H9 (cell line): ENCODE data around the gene RXRB. TPM values are rescaled to one million over a fixed set of nuclear protein-coding genes. Genes with fewer than 3 reads are reported as not detected.

Experiments used
- DNase-seq: peaks from one replicate; pipeline ENCODE4 v3.0.0-alpha.2; 2017
- H2AFZ ChIP-seq: one replicate; pipeline ENCODE4 v1.6.1; 2013; ENCODE audit warnings: mild to moderate bottlenecking, low read length, control low read depth, moderate library complexity
- H2AK5ac ChIP-seq: 2 replicates; pipeline ENCODE4 v1.6.1; 2013; ENCODE audit warnings: low read length, control low read depth, mixed read lengths; ENCODE audit not compliant: insufficient read length
- H2BK120ac ChIP-seq: one replicate; pipeline ENCODE4 v1.6.1; 2013; ENCODE audit warnings: low read depth, mild to moderate bottlenecking, low read length, control low read depth, inconsistent platforms; ENCODE audit not compliant: poor library complexity, severe bottlenecking
- H2BK12ac ChIP-seq: 2 replicates; pipeline ENCODE4 v1.6.1; 2013; ENCODE audit warnings: low read length, control low read depth, mixed read lengths, low read depth; ENCODE audit not compliant: insufficient read length
- H2BK15ac ChIP-seq: 2 replicates; pipeline ENCODE4 v1.6.1; 2013; ENCODE audit warnings: low read depth, low read length, control low read depth
- H2BK20ac ChIP-seq: one replicate; pipeline ENCODE4 v1.6.1; 2013; ENCODE audit warnings: low read depth, mild to moderate bottlenecking, low read length, control low read depth, inconsistent platforms; ENCODE audit not compliant: poor library complexity, severe bottlenecking
- H2BK5ac ChIP-seq: 2 replicates; pipeline ENCODE4 v1.6.1; 2013; ENCODE audit warnings: low read length, control low read depth, mixed read lengths; ENCODE audit not compliant: insufficient read length
- H3K14ac ChIP-seq: 2 replicates; pipeline ENCODE4 v1.6.1; 2013; ENCODE audit warnings: low read length, control low read depth; ENCODE audit not compliant: insufficient read depth
- H3K18ac ChIP-seq: 2 replicates; pipeline ENCODE4 v1.6.1; 2013; ENCODE audit warnings: low read depth, mild to moderate bottlenecking, mixed read lengths, low read length, control low read depth; ENCODE audit not compliant: insufficient read length
- H3K23ac ChIP-seq: 2 replicates; pipeline ENCODE4 v1.6.1; 2013; ENCODE audit warnings: low read length, control low read depth, mixed read lengths, low read depth; ENCODE audit not compliant: insufficient read length
- H3K23me2 ChIP-seq: 2 replicates; pipeline ENCODE4 v1.6.1; 2013; ENCODE audit warnings: low read depth, mild to moderate bottlenecking, mixed read lengths, low read length, control low read depth; ENCODE audit not compliant: insufficient read length, poor library complexity, severe bottlenecking
- H3K27ac ChIP-seq: 2 replicates; pipeline ENCODE4 v1.5.1; 2013; ENCODE audit warnings: low read length, control low read depth, mixed read lengths, low read depth; ENCODE audit not compliant: insufficient read length
- H3K27me3 ChIP-seq: 2 replicates; pipeline ENCODE4 v1.6.1; 2013; ENCODE audit warnings: low read length, control low read depth, inconsistent platforms; ENCODE audit not compliant: insufficient read depth
- H3K4ac ChIP-seq: 2 replicates; pipeline ENCODE4 v1.6.1; 2013; ENCODE audit warnings: low read depth, mild to moderate bottlenecking, control low read depth, inconsistent platforms, low read length, moderate library complexity
- H3K4me1 ChIP-seq: 2 replicates; pipeline ENCODE4 v1.6.1; 2013; ENCODE audit warnings: low read length, control low read depth, inconsistent platforms; ENCODE audit not compliant: insufficient read depth
- H3K4me2 ChIP-seq: 2 replicates; pipeline ENCODE4 v1.6.1; 2013; ENCODE audit warnings: low read length, control low read depth, mixed read lengths; ENCODE audit not compliant: insufficient read length, insufficient read depth
- H3K56ac ChIP-seq: 2 replicates; pipeline ENCODE4 v1.6.1; 2013; ENCODE audit warnings: low read depth, mild to moderate bottlenecking, mixed read lengths, low read length, control low read depth; ENCODE audit not compliant: insufficient read length
- H3K79me1 ChIP-seq: 2 replicates; pipeline ENCODE4 v1.6.1; 2013; ENCODE audit warnings: low read depth, mild to moderate bottlenecking, moderate library complexity, low read length, control low read depth, inconsistent platforms; ENCODE audit not compliant: insufficient read depth, poor library complexity, severe bottlenecking
- H3K79me2 ChIP-seq: 2 replicates; pipeline ENCODE4 v1.6.1; 2013; ENCODE audit warnings: low read length, control low read depth, inconsistent platforms; ENCODE audit not compliant: insufficient read depth
- H3K9ac ChIP-seq: 2 replicates; pipeline ENCODE4 v1.6.1; 2013; ENCODE audit warnings: low read length, control low read depth, mixed read lengths; ENCODE audit not compliant: insufficient read length; ENCODE audit errors: extremely low read depth
- H3K9me3 ChIP-seq: one replicate; pipeline ENCODE4 v1.6.1; 2013; ENCODE audit warnings: low read depth, low read length, inconsistent platforms; ENCODE audit not compliant: control insufficient read depth
- H3T11ph ChIP-seq: one replicate; pipeline ENCODE4 v1.6.1; 2013; ENCODE audit warnings: mild to moderate bottlenecking, low read length, control low read depth, inconsistent platforms
- H4K20me1 ChIP-seq: one replicate; pipeline ENCODE4 v1.6.1; 2013; ENCODE audit not compliant: control insufficient read depth, insufficient read length, insufficient read depth
- H4K5ac ChIP-seq: 2 replicates; pipeline ENCODE4 v1.6.1; 2013; ENCODE audit warnings: low read depth, mild to moderate bottlenecking, mixed read lengths, low read length, control low read depth; ENCODE audit not compliant: insufficient read length
- H4K8ac ChIP-seq: replicated peaks from 2 replicates; pipeline ENCODE4 v1.6.1; 2013; ENCODE audit warnings: low read length, control low read depth, mixed read lengths, low read depth; ENCODE audit not compliant: insufficient read length
- H4K91ac ChIP-seq: 2 replicates; pipeline ENCODE4 v1.6.1; 2013; ENCODE audit warnings: low read depth, mild to moderate bottlenecking, moderate library complexity, mixed read lengths, low read length, control low read depth; ENCODE audit not compliant: insufficient read length
- H3K27ac Mint-ChIP-seq, 3 experiments: 2 replicates in 2 of 3; 3 replicates in 1 of 3; pipeline ENCODE4 v1.8.0; 2020 to 2021; ENCODE audit warnings: mixed read lengths in 3 of 3, mild to moderate bottlenecking in 1 of 3, moderate library complexity in 1 of 3
- H3K27me3 Mint-ChIP-seq: 2 replicates; pipeline ENCODE4 v1.8.0; 2021; ENCODE audit warnings: low read depth, mild to moderate bottlenecking, moderate library complexity, mixed read lengths
- H3K36me3 Mint-ChIP-seq, 3 experiments: 2 replicates in 2 of 3; 3 replicates in 1 of 3; pipeline ENCODE4 v1.8.0; 2020 to 2021; ENCODE audit warnings: low read depth in 3 of 3, mixed read lengths in 3 of 3; ENCODE audit not compliant: insufficient read depth in 1 of 3
- H3K4me1 Mint-ChIP-seq, 2 experiments: 2 replicates each; pipeline ENCODE4 v1.8.0; 2020; ENCODE audit warnings: mixed read lengths in 2 of 2
- H3K4me3 Mint-ChIP-seq, 2 experiments: 2 replicates in 1 of 2; 3 replicates in 1 of 2; pipeline ENCODE4 v1.8.0; 2020 to 2021; ENCODE audit warnings: mild to moderate bottlenecking in 2 of 2, mixed read lengths in 2 of 2, moderate library complexity in 1 of 2
- H3K9me3 Mint-ChIP-seq, 2 experiments: 2 replicates in 1 of 2; 3 replicates in 1 of 2; pipeline ENCODE4 v1.8.0; 2020; ENCODE audit warnings: mild to moderate bottlenecking in 2 of 2, mixed read lengths in 2 of 2, moderate library complexity in 1 of 2
- WGBS: extraction: QIAGEN DNeasy Blood & Tissue Kit; methylation state at CpG from one replicate; pipeline ENCODE4 v1.1.7; 2013; ENCODE audit warnings: missing lambda C conversion rate, low lambda C conversion rate, mixed read lengths; ENCODE audit not compliant: insufficient read length; ENCODE audit errors: extremely low coverage; 5-methylcytosine and 5-hydroxymethylcytosine counted together
- total RNA-seq: library from RNA; stranded (reverse); gene quantifications from 2 replicates; pipeline ENCODE4 v1.2.1, GENCODE V29; 2021
- TF ChIP-seq, protein P1 (sequence below): fragments of 200-600 bp; sonication (generic); conservative IDR thresholded peaks from 3 replicates; pipeline ENCODE4 v1.8.0; 2021; ENCODE audit warnings: antibody characterized with exemption, mild to moderate bottlenecking

RXRB gene
- total RNA-seq, 1 experiment from 2014 or later: 14.8 TPM

GRCh38 chr6:33243476-33243875, 43.0 kb upstream of the RXRB start:
- H3K4me1 Mint-ChIP-seq: peaks cover 5% of the 10 kb centered on the region in 2 experiments
- Histone ChIP-seq H3K23me2 (peaks cover 6% of the 10 kb centered on the region), H3K27ac (no peak overlapping the region), H2BK5ac (no peak overlapping the region), H3K79me2 (no peaks in the 10 kb centered on the region), H2BK120ac (no peak overlapping the region), H4K5ac (no peak overlapping the region), H3K9ac (no peak overlapping the region), H3K18ac (no peak overlapping the region), H2AK5ac (no peak overlapping the region), H3K79me1 (no peaks in the 10 kb centered on the region), H3K9me3 (no peaks in the 10 kb centered on the region), H3K14ac (no peak overlapping the region), H3K4me1 (no peaks in the 10 kb centered on the region; the same call in 1 of the 2 replicates), H3K56ac (no peak overlapping the region), H2BK15ac (no peak overlapping the region), H4K20me1 (no peaks in the 10 kb centered on the region), H4K8ac (no peak overlapping the region), H4K91ac (no peak overlapping the region), H2BK12ac (no peak overlapping the region), H3K4ac (no peak overlapping the region), H3T11ph (no peak overlapping the region), H3K27me3 (no peaks in the 10 kb centered on the region; the same call in 1 of the 2 replicates), H3K23ac (no peak overlapping the region), H2AFZ (no peak overlapping the region), H2BK20ac (no peak overlapping the region), H3K4me2 (no peak overlapping the region)
- peaks cover 85% of the 10 kb centered on the region for H3K27me3 Mint-ChIP-seq
- TF ChIP-seq, protein P1, sequence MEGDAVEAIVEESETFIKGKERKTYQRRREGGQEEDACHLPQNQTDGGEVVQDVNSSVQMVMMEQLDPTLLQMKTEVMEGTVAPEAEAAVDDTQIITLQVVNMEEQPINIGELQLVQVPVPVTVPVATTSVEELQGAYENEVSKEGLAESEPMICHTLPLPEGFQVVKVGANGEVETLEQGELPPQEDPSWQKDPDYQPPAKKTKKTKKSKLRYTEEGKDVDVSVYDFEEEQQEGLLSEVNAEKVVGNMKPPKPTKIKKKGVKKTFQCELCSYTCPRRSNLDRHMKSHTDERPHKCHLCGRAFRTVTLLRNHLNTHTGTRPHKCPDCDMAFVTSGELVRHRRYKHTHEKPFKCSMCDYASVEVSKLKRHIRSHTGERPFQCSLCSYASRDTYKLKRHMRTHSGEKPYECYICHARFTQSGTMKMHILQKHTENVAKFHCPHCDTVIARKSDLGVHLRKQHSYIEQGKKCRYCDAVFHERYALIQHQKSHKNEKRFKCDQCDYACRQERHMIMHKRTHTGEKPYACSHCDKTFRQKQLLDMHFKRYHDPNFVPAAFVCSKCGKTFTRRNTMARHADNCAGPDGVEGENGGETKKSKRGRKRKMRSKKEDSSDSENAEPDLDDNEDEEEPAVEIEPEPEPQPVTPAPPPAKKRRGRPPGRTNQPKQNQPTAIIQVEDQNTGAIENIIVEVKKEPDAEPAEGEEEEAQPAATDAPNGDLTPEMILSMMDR: no peak
- no peak for DNase-seq
- no peaks in the 10 kb centered on the region; a peak in 1 of 5 replicates for H3K9me3 Mint-ChIP-seq
- no CpG with 5 or more reads among the region's 1 CpG for WGBS
- no peaks in the 10 kb centered on the region for H3K36me3 Mint-ChIP-seq
- H3K4me3 Mint-ChIP-seq: no peak overlapping the region; a peak in 1 of 5 replicates
- no peak overlapping the region for H3K27ac Mint-ChIP-seq
